Loucy (cell line): Measurements from ENCODE around the gene ROBO1.

Experiments
- H2AFZ ChIP-seq: fragments of 200-600 bp; sonication (generic); 2 replicates; pipeline ENCODE4 v1.6.0; 2016; ENCODE audit warnings: antibody characterized with exemption, mild to moderate bottlenecking, low read length, moderate library complexity
- H3F3A ChIP-seq: fragments of 200-600 bp; 2 replicates; pipeline ENCODE4 v1.6.0; 2016; ENCODE audit warnings: antibody characterized with exemption, low read depth, mild to moderate bottlenecking
- H3K27me3 ChIP-seq: fragments of 200-600 bp; sonication (generic); 2 replicates; pipeline ENCODE4 v1.6.1; 2014; ENCODE audit warnings: low read length, mild to moderate bottlenecking; ENCODE audit not compliant: insufficient read depth, poor library complexity, severe bottlenecking
- H3K36me3 ChIP-seq: fragments of 200-600 bp; sonication (generic); 2 replicates; pipeline ENCODE4 v1.6.1; 2016; ENCODE audit warnings: low read length; ENCODE audit not compliant: insufficient read depth
- H3K4me1 ChIP-seq: fragments of 200-600 bp; sonication (generic); 2 replicates; pipeline ENCODE4 v1.5.1; 2014; ENCODE audit warnings: low read length, mild to moderate bottlenecking; ENCODE audit not compliant: insufficient read depth, poor library complexity, severe bottlenecking
- H3K4me2 ChIP-seq: fragments of 200-600 bp; sonication (generic); 2 replicates; pipeline ENCODE4 v1.6.0; 2014; ENCODE audit warnings: antibody characterized with exemption, low read length, low read depth, mild to moderate bottlenecking; ENCODE audit not compliant: poor library complexity, severe bottlenecking
- H3K4me3 ChIP-seq: fragments of 200-600 bp; sonication (generic); 2 replicates; pipeline ENCODE4 v1.5.1; 2014; ENCODE audit warnings: low read length, mild to moderate bottlenecking, mixed read lengths; ENCODE audit not compliant: poor library complexity, severe bottlenecking
- H3K79me2 ChIP-seq: fragments of 200-600 bp; sonication (generic); 2 replicates; pipeline ENCODE4 v1.6.1; 2014; ENCODE audit warnings: low read length; ENCODE audit not compliant: insufficient read depth
- H3K9ac ChIP-seq: fragments of 200-600 bp; sonication (generic); 2 replicates; pipeline ENCODE4 v1.6.0; 2014; ENCODE audit warnings: mild to moderate bottlenecking, low read depth, low read length, moderate library complexity; ENCODE audit not compliant: poor library complexity, severe bottlenecking
- H3K9me2 ChIP-seq: fragments of 200-600 bp; sonication (generic); replicated peaks from 2 replicates; pipeline ENCODE4 v1.6.1; 2016; ENCODE audit warnings: low read depth, low read length, mixed read lengths
- H3K9me3 ChIP-seq: fragments of 200-600 bp; sonication (generic); 2 replicates; pipeline ENCODE4 v1.6.1; 2014; ENCODE audit warnings: mild to moderate bottlenecking, antibody characterized with exemption, low read length, low read depth; ENCODE audit not compliant: insufficient read depth
- H4K20me1 ChIP-seq: fragments of 200-600 bp; sonication (generic); 2 replicates; pipeline ENCODE4 v1.6.0; 2014; ENCODE audit warnings: antibody characterized with exemption, low read length, mild to moderate bottlenecking; ENCODE audit not compliant: insufficient read depth, poor library complexity, severe bottlenecking
- EZH2phosphoT487 ChIP-seq: fragments of 200-600 bp; IDR thresholded peaks from 2 replicates; pipeline ENCODE4 v1.6.1; 2018; ENCODE audit warnings: antibody characterized with exemption, mild to moderate bottlenecking, moderate library complexity, borderline replicate concordance
- TF ChIP-seq, protein P1 (sequence below): fragments of 200-600 bp; sonication (generic); conservative IDR thresholded peaks from 2 replicates; pipeline ENCODE4 v1.5.1; 2014; ENCODE audit warnings: mild to moderate bottlenecking, antibody characterized with exemption, low read length

ROBO1 gene

DNA sequence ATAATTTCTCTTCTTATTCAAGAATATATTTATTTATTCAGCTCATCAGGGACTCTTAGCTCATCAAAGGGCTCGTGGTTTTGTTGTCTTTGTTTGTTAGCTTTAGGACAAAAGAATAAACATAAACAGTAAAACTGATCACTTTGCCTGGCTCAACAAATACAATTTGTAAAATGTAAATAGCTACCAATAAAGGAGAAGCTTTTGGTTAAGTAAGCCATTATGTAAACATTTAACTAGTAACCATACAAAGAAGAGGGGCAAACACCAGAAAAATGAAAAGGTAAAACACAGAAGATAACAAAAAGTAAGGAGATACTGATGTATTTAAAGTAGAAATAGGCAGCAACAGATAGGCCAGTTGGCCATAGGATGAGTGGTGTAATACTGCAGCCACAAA, 761.7 kb downstream of the ROBO1 start:
- Histone ChIP-seq H3K27me3 (no peaks in the 10 kb centered on the region), H3K4me3 (no peak overlapping the region), H3K4me2 (no peak overlapping the region), H3K79me2 (no peaks in the 10 kb centered on the region), H3K9me3 (no peaks in the 10 kb centered on the region), H3K9me2 (no peaks in the 10 kb centered on the region), H3K9ac (no peak overlapping the region), H4K20me1 (no peaks in the 10 kb centered on the region), H3K36me3 (no peaks in the 10 kb centered on the region), H3K4me1 (no peaks in the 10 kb centered on the region), H2AFZ (no peak overlapping the region), H3F3A (no peaks in the 10 kb centered on the region)
- no peak for TF ChIP-seq EZH2phosphoT487
- TF ChIP-seq, protein P1, sequence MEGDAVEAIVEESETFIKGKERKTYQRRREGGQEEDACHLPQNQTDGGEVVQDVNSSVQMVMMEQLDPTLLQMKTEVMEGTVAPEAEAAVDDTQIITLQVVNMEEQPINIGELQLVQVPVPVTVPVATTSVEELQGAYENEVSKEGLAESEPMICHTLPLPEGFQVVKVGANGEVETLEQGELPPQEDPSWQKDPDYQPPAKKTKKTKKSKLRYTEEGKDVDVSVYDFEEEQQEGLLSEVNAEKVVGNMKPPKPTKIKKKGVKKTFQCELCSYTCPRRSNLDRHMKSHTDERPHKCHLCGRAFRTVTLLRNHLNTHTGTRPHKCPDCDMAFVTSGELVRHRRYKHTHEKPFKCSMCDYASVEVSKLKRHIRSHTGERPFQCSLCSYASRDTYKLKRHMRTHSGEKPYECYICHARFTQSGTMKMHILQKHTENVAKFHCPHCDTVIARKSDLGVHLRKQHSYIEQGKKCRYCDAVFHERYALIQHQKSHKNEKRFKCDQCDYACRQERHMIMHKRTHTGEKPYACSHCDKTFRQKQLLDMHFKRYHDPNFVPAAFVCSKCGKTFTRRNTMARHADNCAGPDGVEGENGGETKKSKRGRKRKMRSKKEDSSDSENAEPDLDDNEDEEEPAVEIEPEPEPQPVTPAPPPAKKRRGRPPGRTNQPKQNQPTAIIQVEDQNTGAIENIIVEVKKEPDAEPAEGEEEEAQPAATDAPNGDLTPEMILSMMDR, result no peak

DNA sequence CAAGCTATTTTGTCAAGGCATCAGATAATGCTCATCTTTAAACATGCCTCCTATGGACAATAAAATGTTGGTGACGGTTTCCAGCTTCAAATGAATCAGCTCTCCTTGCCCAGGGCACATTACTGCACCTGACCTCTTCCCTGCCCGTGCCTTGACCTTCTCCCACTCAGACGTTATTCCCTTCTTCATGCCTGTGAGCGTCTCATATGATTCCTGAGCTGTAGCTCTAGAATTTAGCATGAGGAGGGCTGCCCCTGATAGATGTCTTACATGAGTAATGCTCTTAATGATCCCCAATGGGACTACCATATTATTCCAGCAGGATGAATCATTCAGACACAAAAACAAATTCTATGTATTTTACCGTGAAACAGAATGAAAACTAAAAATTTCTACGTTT, 762.7 kb downstream of the ROBO1 start:
- Histone ChIP-seq H3K4me1 (no peaks in the 10 kb centered on the region), H3K27me3 (no peaks in the 10 kb centered on the region), H3K9me2 (no peaks in the 10 kb centered on the region), H3K4me2 (no peak overlapping the region), H2AFZ (no peak overlapping the region), H3F3A (no peaks in the 10 kb centered on the region), H3K9me3 (no peaks in the 10 kb centered on the region), H3K9ac (no peak overlapping the region), H3K79me2 (no peaks in the 10 kb centered on the region), H3K4me3 (no peak overlapping the region), H4K20me1 (no peaks in the 10 kb centered on the region), H3K36me3 (no peaks in the 10 kb centered on the region)
- TF ChIP-seq, protein P1, result no peak
- TF ChIP-seq EZH2phosphoT487, result no peak

DNA sequence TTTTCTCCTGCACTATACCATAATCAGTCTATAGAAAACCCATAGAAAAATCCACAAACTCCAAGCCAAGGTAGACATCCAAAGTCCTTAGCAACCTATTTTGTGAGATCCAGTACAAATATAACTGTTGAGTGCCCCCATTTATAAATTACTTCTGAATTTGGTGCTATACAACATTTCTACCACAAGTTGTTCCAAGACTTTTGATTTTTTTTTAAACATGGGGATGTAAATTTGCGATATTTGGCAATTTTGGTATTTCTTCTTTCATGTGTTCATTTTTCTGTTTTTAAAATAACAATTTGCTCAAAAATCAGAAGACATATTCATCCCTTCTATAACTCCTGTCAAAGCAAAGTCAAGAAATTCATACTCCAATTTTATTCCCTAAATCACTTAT, 763.8 kb downstream of the ROBO1 start:
- Histone ChIP-seq H3F3A (no peaks in the 10 kb centered on the region), H3K27me3 (no peaks in the 10 kb centered on the region), H3K36me3 (no peaks in the 10 kb centered on the region), H3K4me2 (no peak overlapping the region), H2AFZ (no peak overlapping the region), H3K9me3 (no peaks in the 10 kb centered on the region), H3K4me3 (no peak overlapping the region), H3K9ac (no peak overlapping the region), H3K9me2 (no peaks in the 10 kb centered on the region), H3K4me1 (no peaks in the 10 kb centered on the region), H4K20me1 (no peaks in the 10 kb centered on the region), H3K79me2 (no peaks in the 10 kb centered on the region)
- TF ChIP-seq, protein P1, result no peak
- TF ChIP-seq EZH2phosphoT487, result no peak
